GM21717 (cell line): ENCODE results near the gene EXOC4.

Experiments used
- ATAC-seq: cut with Tn5 transposase; IDR thresholded peaks from one replicate; pipeline ENCODE4 v1.9.1; 2021; ENCODE audit warnings: mild to moderate bottlenecking, moderate library complexity; ENCODE audit not compliant: unreplicated experiment

Gene EXOC4

DNA sequence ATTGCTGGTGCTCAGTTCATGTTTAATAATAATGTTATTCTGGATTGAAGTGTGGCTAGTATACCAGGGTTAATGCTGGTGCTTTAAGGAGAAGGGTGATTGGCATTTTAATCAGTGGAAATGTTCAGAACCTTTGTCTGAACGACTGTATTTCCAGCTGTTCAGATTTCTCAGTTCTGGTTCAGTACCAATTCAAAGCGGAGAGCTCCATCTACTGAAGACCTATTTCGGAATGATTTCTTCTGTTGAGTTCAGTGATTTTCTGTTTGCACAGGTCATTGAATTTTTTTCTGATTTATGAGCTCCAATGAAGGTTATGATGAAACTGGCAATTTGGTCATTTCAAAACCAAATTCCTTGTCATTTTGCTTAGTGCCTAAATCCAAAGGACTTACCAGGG, 160.1 kb downstream of the EXOC4 start:
- no peak for ATAC-seq

- ATAC-seq, result no peak
These were observed 166.2 kb downstream of the EXOC4 start for GRCh38 chr7:133419041-133419440.

DNA sequence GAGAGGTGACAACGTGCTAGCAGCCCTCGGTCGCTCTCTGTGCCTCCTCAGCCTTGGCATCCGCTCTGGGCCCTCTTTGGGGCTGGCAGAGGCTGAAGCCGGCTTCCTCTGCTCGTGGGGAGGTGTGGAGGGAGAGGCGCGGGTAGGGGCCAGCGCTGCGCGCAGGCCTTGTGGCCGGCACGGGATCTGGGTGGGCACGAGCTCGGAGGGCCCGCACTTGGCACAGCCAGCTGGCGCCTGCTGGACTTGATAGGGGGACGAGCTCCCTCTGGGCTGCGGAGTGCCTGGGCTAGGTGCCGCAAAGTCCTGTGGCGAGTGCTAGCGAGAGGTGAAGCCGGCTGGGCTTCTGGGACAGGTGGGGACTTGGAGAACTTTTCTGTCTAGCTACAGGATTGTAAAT, 170.7 kb downstream of the EXOC4 start:
- ATAC-seq, result no peak

GRCh38 chr7:133428326-133428725, 175.4 kb downstream of the EXOC4 start:
- ATAC-seq, result no peak

DNA sequence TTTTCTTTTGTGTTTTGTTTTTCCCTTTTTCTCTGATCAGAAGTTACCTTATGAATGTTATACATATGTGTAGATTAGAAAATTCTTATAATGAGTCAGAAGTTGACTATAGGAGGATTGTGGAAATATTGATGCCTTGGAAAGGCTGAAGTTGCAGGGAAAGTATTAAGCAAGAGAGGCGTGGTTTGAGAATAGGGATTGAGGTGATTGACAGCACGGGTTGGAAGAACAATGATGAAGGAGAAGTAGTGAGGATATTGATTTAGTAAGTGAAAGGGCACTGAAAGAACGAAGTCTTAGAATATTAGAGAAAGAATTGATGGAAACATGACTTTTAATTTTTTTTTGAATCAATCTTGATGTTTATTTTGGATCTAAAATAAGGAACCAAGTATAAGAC, 176.0 kb downstream of the EXOC4 start:
- ATAC-seq, result no peak

- no peak for ATAC-seq
These were observed 176.5 kb downstream of the EXOC4 start for GRCh38 chr7:133429371-133429770.

GRCh38 chr7:133431134-133431724, 178.4 kb downstream of the EXOC4 start:
- no peak for ATAC-seq

DNA sequence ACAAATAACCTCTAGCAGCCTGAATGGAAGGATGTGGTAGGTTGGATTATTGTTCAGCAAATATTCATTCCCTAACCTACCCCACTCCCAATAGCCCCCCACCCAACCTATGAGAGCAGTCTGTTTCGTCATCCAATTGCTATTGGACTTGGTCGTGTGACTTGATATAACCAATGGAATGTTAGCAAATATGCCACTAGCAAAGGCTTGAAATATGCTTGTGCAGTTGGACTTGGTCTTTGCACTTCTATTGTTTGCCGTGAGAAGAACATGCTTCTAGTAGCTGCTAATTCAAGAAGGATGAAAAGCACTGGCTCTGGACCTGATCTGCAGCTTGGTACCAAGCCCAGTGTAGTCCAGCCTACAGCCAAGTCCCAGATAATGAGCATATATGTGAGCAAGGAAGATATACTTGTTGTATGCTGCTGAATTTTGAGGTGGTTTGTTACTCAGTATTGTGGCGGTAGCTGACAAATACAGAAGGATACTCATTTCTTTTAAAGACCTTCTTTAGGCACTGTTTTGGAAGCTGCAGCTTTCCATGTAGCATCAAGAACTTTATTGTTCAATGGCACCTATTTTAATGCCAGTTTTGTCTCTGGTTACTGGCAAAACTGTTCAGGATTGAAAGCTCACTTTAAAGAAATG, 180.4 kb downstream of the EXOC4 start:
- no peak for ATAC-seq

- no peak for ATAC-seq
These were observed 181.5 kb downstream of the EXOC4 start for GRCh38 chr7:133434246-133434865.

DNA sequence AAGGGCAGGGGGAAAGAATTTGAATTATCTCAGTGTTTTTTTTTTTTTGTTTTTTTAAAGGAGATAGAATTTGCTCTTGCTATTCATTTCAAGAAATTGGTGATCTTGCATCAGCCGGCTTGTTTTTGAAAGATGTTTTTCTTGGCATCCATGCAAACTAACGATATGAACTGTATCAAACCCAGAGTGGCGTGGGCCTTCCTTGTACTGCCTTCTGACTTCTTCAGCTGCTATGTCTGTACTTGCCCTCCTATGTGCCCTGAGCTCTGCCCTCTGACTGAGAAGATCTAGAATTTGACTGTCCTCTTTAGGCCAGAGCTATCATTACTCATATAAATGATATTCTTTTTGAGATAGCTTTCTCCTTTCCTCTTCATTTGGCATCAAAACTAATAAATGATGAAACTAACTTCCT, 183.1 kb downstream of the EXOC4 start:
- no peak for ATAC-seq

GRCh38 chr7:133437544-133437943, 184.7 kb downstream of the EXOC4 start:
- ATAC-seq, result no peak

DNA sequence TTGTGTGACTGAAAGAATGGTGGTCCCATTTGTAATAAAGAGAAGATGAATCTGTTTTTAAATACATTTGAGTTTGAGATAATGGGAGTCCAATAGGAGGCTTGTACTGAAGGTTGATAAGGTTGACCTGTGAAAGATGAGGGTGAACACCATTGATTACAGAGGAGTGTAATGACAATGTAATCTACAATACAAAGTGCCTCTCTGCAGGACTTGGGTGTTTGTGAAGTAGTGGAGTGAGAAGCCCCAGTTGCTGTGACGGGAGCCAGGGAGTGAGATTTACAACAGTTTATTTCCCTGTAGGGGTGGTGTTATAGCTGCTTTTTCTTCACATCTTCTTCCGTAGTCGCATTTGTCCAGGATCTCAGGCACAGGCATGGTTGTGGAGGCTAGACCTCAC, 189.9 kb downstream of the EXOC4 start:
- ATAC-seq, result no peak

DNA sequence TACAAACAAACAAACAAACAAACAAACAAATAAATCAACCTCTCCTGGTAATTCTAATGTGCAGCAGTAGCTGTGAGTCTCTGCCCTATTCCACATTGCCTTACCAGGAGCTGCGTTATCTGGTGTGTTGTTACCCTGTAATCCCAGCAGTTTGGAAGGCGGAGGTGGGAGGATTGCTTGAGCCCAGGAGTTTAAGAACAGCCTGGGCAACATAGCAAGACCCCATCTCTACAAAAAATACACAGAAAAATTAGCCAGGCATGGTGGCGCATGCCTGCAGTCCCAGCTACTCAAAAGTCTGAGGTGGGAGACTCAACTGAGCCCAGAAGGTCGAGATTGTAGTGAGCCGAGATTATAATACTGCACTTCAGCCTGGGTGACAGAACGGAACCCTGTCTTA, 192.7 kb downstream of the EXOC4 start:
- ATAC-seq, result no peak

- ATAC-seq, result no peak
These were observed 195.1 kb downstream of the EXOC4 start for GRCh38 chr7:133448012-133448411.

DNA sequence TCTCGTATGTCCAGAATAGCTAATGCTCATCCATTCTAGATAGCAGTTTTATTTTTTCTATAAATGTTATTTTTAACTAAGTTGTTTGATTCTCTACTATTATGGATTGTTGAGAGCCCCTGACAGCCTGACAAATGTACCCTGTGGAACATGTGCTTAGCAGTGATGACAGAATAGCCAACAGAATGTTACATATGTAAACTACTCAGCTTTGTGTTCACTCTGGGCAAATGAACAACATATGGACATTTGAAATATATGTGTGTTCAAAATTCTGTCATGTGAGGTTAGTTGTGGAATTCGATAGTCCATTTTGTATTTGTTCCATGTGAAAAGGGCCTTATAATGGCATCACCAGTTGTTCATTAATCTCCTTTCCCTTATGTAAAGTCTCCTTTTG, 199.7 kb downstream of the EXOC4 start:
- ATAC-seq, result no peak

GRCh38 chr7:133458688-133459087, 205.8 kb downstream of the EXOC4 start:
- no peak for ATAC-seq

- no peak for ATAC-seq
These were observed 208.5 kb downstream of the EXOC4 start for GRCh38 chr7:133461421-133461820.

GRCh38 chr7:133475655-133476054, 222.8 kb downstream of the EXOC4 start:
- no peak for ATAC-seq

GRCh38 chr7:133477791-133478190, 224.9 kb downstream of the EXOC4 start:
- ATAC-seq, result no peak

DNA sequence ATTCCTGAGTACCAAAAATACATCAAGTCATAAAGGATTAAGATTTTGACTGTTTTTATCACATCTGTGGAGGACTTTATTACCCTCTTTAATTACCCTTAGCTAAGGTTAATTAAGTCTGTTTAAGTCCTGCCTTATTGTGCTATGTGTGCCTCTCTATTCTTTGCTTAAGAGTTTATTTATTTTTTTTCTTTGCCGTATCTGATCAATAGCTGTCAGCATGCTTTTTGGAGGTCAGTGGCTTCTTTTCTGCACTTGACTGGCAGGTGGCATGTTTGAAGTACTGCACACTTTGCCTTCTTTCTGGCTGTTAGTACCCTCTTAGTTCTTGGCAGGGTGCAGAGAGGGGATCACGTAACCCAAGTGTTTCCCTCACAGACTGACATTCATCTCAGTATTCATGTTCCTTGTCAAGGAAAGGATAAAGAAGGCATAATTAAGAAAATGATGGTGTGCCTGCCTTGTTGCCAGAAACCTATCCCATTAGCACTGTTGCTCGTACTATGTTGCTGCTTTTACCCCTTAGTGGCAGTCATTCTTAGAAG, 225.8 kb downstream of the EXOC4 start:
- ATAC-seq, result no peak

- ATAC-seq, result no peak
These were observed 226.7 kb downstream of the EXOC4 start for GRCh38 chr7:133479456-133480065.

- ATAC-seq, result no peak
These were observed 228.0 kb downstream of the EXOC4 start for GRCh38 chr7:133480868-133481267.
